Activated naive CD8-positive, alpha-beta T cell treated with anti-CD3 and anti-CD28 coated beads, Interleukin-2, amount 10 ng/mL, durations not matched to agents 7 days and 5 days (primary cell): ENCODE data around the gene MMP17. TPM values are rescaled to one million over a fixed set of nuclear protein-coding genes. Genes with fewer than 3 reads are reported as not detected.
"Not testable (repeated sequence)": the region's sequence is repeated elsewhere in the genome, so short reads cannot be mapped to it uniquely, and the experiment has no call there.

Experiments
- ATAC-seq: fragments of 150-1000 bp; cut with Tn5 transposase; one replicate; pipeline ENCODE4 v1.10.0; 2021; ENCODE audit warnings: low read depth, moderate library complexity
- POLR2A ChIA-PET: fragments of 350-600 bp; sonication (Branson Sonifier 250); formaldehyde crosslinking; loops from one replicate; lab custom pipeline; 2021; ENCODE audit warnings: antibody characterized with exemption; lab: Charles Lee
- DNase-seq: peaks from one replicate; pipeline ENCODE4 v3.0.0; 2021
- H3K27ac Mint-ChIP-seq: one replicate; pipeline ENCODE4 v1.8.0; 2022; ENCODE audit warnings: mild to moderate bottlenecking, mixed read lengths
- H3K27me3 Mint-ChIP-seq: one replicate; pipeline ENCODE4 v1.8.0; 2022; ENCODE audit warnings: mild to moderate bottlenecking, moderate library complexity, mixed read lengths
- H3K36me3 Mint-ChIP-seq: one replicate; pipeline ENCODE4 v1.8.0; 2021; ENCODE audit warnings: mild to moderate bottlenecking, mixed read lengths
- H3K4me1 Mint-ChIP-seq: one replicate; pipeline ENCODE4 v1.8.0; 2021; ENCODE audit warnings: mixed read lengths
- H3K4me3 Mint-ChIP-seq: one replicate; pipeline ENCODE4 v1.8.0; 2022; ENCODE audit warnings: mild to moderate bottlenecking, moderate library complexity, mixed read lengths
- H3K9me3 Mint-ChIP-seq: one replicate; pipeline ENCODE4 v1.8.0; 2021; ENCODE audit warnings: mixed read lengths
- total RNA-seq, 2 experiments: library from RNA; stranded (reverse); gene quantifications; one replicate each; pipeline ENCODE4 v1.2.3, GENCODE V29; 2021

Gene MMP17
- total RNA-seq, 2 experiments from 2014 or later: 0.36 to 0.54 TPM

GRCh38 chr12:131808744-131809371, 19.3 kb upstream of the MMP17 start:
- POLR2A ChIA-PET: interaction anchor here (0.7 to 1.8 kb wide), 4 partner anchors 14 to 121 kb away, joined by 3 to 5 read pairs (median 4); partner anchors contain the start of gene PUS1

GRCh38 chr12:131809476-131810254, 18.5 kb upstream of the MMP17 start:
- Mint-ChIP-seq H3K36me3 (peaks cover 12% of the 10 kb centered on the region), H3K4me3 (peak overlapping the region; percentile 70)
- POLR2A ChIA-PET: not testable (repeated sequence)

More at GRCh38 chr12:131808744-131809371, 19.3 kb upstream of the MMP17 start:
- Mint-ChIP-seq H3K27me3 (no peaks in the 10 kb centered on the region), H3K9me3 (peaks cover 10% of the 10 kb centered on the region), H3K36me3 (peaks cover 12% of the 10 kb centered on the region), H3K4me3 (peak overlapping the region; percentile 79), H3K4me1 (peaks cover 1% of the 10 kb centered on the region), H3K27ac (peak overlapping the region; percentile 71)
- ATAC-seq: peak; percentile 98
- peak; percentile 62 for DNase-seq

GRCh38 chr12:131810726-131811125, 17.5 kb upstream of the MMP17 start:
- DNase-seq: no peak
- Mint-ChIP-seq H3K4me1 (peaks cover 1% of the 10 kb centered on the region), H3K4me3 (no peak overlapping the region), H3K9me3 (peaks cover 10% of the 10 kb centered on the region), H3K27me3 (no peaks in the 10 kb centered on the region), H3K27ac (no peak overlapping the region), H3K36me3 (peaks cover 12% of the 10 kb centered on the region)
- POLR2A ChIA-PET: interaction anchor here (1.2 kb wide), 1 partner anchor 100 kb away, joined by 3 read pairs; the partner anchor contains the start of gene SFSWAP
- ATAC-seq: no peak

More at GRCh38 chr12:131809476-131810254, 18.5 kb upstream of the MMP17 start:
- not testable (repeated sequence) for H3K27ac Mint-ChIP-seq, DNase-seq, ATAC-seq, H3K27me3 Mint-ChIP-seq, H3K4me1 Mint-ChIP-seq
- peaks cover 10% of the 10 kb centered on the region for H3K9me3 Mint-ChIP-seq

- DNase-seq (no peak), ATAC-seq (no peak)
- Mint-ChIP-seq H3K4me1 (no peaks in the 10 kb centered on the region), H3K4me3 (no peak overlapping the region), H3K36me3 (peaks cover 12% of the 10 kb centered on the region), H3K27ac (no peak overlapping the region), H3K27me3 (no peaks in the 10 kb centered on the region), H3K9me3 (peaks cover 10% of the 10 kb centered on the region)
- POLR2A ChIA-PET: no interaction called here
Measured at GRCh38 chr12:131815131-131815530, 13.1 kb upstream of the MMP17 start.

GRCh38 chr12:131816495-131816894, 11.7 kb upstream of the MMP17 start:
- ATAC-seq: no peak
- no peak for DNase-seq
- Mint-ChIP-seq H3K36me3 (peaks cover 12% of the 10 kb centered on the region), H3K4me3 (no peak overlapping the region), H3K9me3 (peaks cover 10% of the 10 kb centered on the region), H3K27me3 (no peaks in the 10 kb centered on the region), H3K27ac (no peak overlapping the region), H3K4me1 (no peaks in the 10 kb centered on the region)
- POLR2A ChIA-PET: no interaction called here

- Mint-ChIP-seq H3K27me3 (no peaks in the 10 kb centered on the region), H3K27ac (no peak overlapping the region), H3K4me1 (no peaks in the 10 kb centered on the region), H3K4me3 (no peak overlapping the region), H3K36me3 (peaks cover 8% of the 10 kb centered on the region), H3K9me3 (peaks cover 6% of the 10 kb centered on the region)
- ATAC-seq (no peak), DNase-seq (no peak)
- POLR2A ChIA-PET: no interaction called here
Measured at GRCh38 chr12:131817241-131817640, 11.0 kb upstream of the MMP17 start.

GRCh38 chr12:131818821-131819585, 9.2 kb upstream of the MMP17 start:
- H3K4me3 Mint-ChIP-seq: no peak overlapping the region
- POLR2A ChIA-PET: no interaction called here
- H3K27ac Mint-ChIP-seq: no peak overlapping the region
- no peaks in the 10 kb centered on the region for H3K27me3 Mint-ChIP-seq
- DNase-seq (no peak), ATAC-seq (no peak)
- H3K36me3 Mint-ChIP-seq: no peaks in the 10 kb centered on the region
- no peaks in the 10 kb centered on the region for H3K9me3 Mint-ChIP-seq
- no peaks in the 10 kb centered on the region for H3K4me1 Mint-ChIP-seq

- H3K27ac Mint-ChIP-seq: no peak overlapping the region
- no peaks in the 10 kb centered on the region for H3K9me3 Mint-ChIP-seq
- ATAC-seq (no peak), DNase-seq (no peak)
- POLR2A ChIA-PET: no interaction called here
- no peak overlapping the region for H3K4me3 Mint-ChIP-seq
- peaks cover 24% of the 10 kb centered on the region for H3K27me3 Mint-ChIP-seq
- no peaks in the 10 kb centered on the region for H3K4me1 Mint-ChIP-seq
- H3K36me3 Mint-ChIP-seq: no peaks in the 10 kb centered on the region
Measured at GRCh38 chr12:131824450-131824849, 3.7 kb upstream of the MMP17 start.

GRCh38 chr12:131825146-131825892, 2.9 kb upstream of the MMP17 start:
- Mint-ChIP-seq H3K27ac (no peak overlapping the region), H3K27me3 (peaks cover 25% of the 10 kb centered on the region), H3K4me3 (no peak overlapping the region), H3K4me1 (no peaks in the 10 kb centered on the region), H3K9me3 (no peaks in the 10 kb centered on the region), H3K36me3 (no peaks in the 10 kb centered on the region)
- no peak for DNase-seq
- no peak for ATAC-seq
- POLR2A ChIA-PET: no interaction called here

GRCh38 chr12:131826097-131826928, 1.9 kb upstream of the MMP17 start:
- ATAC-seq: no peak
- no peaks in the 10 kb centered on the region for H3K36me3 Mint-ChIP-seq

GRCh38 chr12:131828671-131829355, 620 bp downstream of the MMP17 start:
- no peaks in the 10 kb centered on the region for H3K36me3 Mint-ChIP-seq
- DNase-seq (no peak), ATAC-seq (no peak)
- peaks cover 46% of the 10 kb centered on the region for H3K27me3 Mint-ChIP-seq
- H3K9me3 Mint-ChIP-seq: no peaks in the 10 kb centered on the region
- peaks cover 1% of the 10 kb centered on the region for H3K4me1 Mint-ChIP-seq
- POLR2A ChIA-PET: no interaction called here
- peak overlapping the region; percentile 65 for H3K4me3 Mint-ChIP-seq
- no peak overlapping the region for H3K27ac Mint-ChIP-seq

More at GRCh38 chr12:131826097-131826928, 1.9 kb upstream of the MMP17 start:
- H3K4me3 Mint-ChIP-seq: no peak overlapping the region
- no peaks in the 10 kb centered on the region for H3K9me3 Mint-ChIP-seq
- H3K27ac Mint-ChIP-seq: no peak overlapping the region
- POLR2A ChIA-PET: no interaction called here
- H3K4me1 Mint-ChIP-seq: peaks cover 1% of the 10 kb centered on the region
- no peak for DNase-seq
- peaks cover 33% of the 10 kb centered on the region for H3K27me3 Mint-ChIP-seq

GRCh38 chr12:131829356-131829747, 1.2 kb downstream of the MMP17 start:
- H3K36me3 Mint-ChIP-seq: no peaks in the 10 kb centered on the region
- DNase-seq: no peak
- POLR2A ChIA-PET: no interaction called here
- H3K4me3 Mint-ChIP-seq: peak overlapping the region; percentile 65
- no peak overlapping the region for H3K27ac Mint-ChIP-seq
- ATAC-seq: no peak
- H3K9me3 Mint-ChIP-seq: no peaks in the 10 kb centered on the region
- peaks cover 1% of the 10 kb centered on the region for H3K4me1 Mint-ChIP-seq
- peaks cover 46% of the 10 kb centered on the region for H3K27me3 Mint-ChIP-seq
